Keratinocyte (primary cell): ENCODE measurements around the gene GALNT2.

Source experiments
- CTCF ChIP-seq, 3 experiments: IDR thresholded peaks in 1 of 3; conservative IDR thresholded peaks in 1 of 3; optimal IDR thresholded peaks in 1 of 3; 2 replicates in 2 of 3; 3 replicates in 1 of 3; pipeline versions ENCODE3 to v1.5.1; 2011; ENCODE audit warnings: low read length in 3 of 3, mild to moderate bottlenecking in 3 of 3, moderate library complexity in 2 of 3, control low read depth in 1 of 3, inconsistent platforms in 1 of 3; ENCODE audit not compliant: insufficient read depth in 2 of 3; ENCODE audit errors: extremely low read depth in 1 of 3
- EZH2 ChIP-seq: IDR thresholded peaks from one replicate; pipeline ENCODE4 v1.6.1; 2012; ENCODE audit warnings: inconsistent platforms, mild to moderate bottlenecking, low read length, moderate library complexity

DNA sequence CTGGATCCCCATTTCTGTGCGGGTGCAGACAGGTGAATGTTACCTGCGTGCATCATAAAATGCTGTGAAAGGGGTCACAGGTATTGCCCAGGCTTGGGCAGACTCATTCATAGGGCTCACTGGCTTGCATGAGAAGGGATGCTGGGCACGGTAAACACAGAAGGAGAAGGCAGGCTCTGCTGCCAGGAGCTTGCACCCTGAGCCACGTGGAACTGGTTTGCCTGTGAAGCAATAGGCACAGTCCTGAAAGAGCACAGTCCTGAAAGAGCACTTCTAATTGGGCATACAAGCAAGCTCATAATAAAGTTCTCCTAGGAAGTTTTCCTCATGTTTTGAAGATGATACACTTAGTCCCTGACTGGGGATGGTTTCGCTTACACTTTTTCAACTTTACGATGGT is 40.9 kb downstream of the GALNT2 start:
- TF ChIP-seq CTCF (optimal IDR thresholded peaks at IDR 0.05 in 1 of 3, IDR thresholded peaks at IDR 0.05 in 1 of 3, conservative IDR thresholded peaks at IDR 0.05 in 1 of 3; ENCODE audit: extremely low read depth in 1 of 3, insufficient read depth in 2 of 3, low read length in 3 of 3) (no peak), EZH2 (no peak)
